Measurements from ENCODE around the gene OSBPL10.

The OSBPL10 gene

GRCh38 chr3:31744913-31745312 lies 236.1 kb downstream of the OSBPL10 start:
- no peak for DNase-seq (ENCODE audit: low spot score)

- no peak for DNase-seq (ENCODE audit: low spot score)
Observed at GRCh38 chr3:31743331-31744089, 237.6 kb downstream of the OSBPL10 start.

GRCh38 chr3:31740397-31740796 lies 240.7 kb downstream of the OSBPL10 start:
- DNase-seq (ENCODE audit: low spot score) = no peak

GRCh38 chr3:31738412-31738811 lies 242.7 kb downstream of the OSBPL10 start:
- peak; percentile 9 for DNase-seq (ENCODE audit: low spot score)

GRCh38 chr3:31735667-31736066 lies 245.4 kb downstream of the OSBPL10 start:
- no peak for DNase-seq (ENCODE audit: low spot score)

- DNase-seq (ENCODE audit: low spot score) = no peak
Observed at GRCh38 chr3:31733234-31733667, 247.8 kb downstream of the OSBPL10 start.

GRCh38 chr3:31732548-31732947 lies 248.5 kb downstream of the OSBPL10 start:
- DNase-seq (ENCODE audit: low spot score) = no peak

- DNase-seq (ENCODE audit: low spot score) = no peak
Observed at GRCh38 chr3:31729573-31729972, 251.5 kb downstream of the OSBPL10 start.

GRCh38 chr3:31729082-31729481 lies 252.0 kb downstream of the OSBPL10 start:
- no peak for DNase-seq (ENCODE audit: low spot score)

- DNase-seq (ENCODE audit: low spot score) = no peak
Observed at GRCh38 chr3:31728403-31728802, 252.7 kb downstream of the OSBPL10 start.

GRCh38 chr3:31725976-31726375 lies 255.1 kb downstream of the OSBPL10 start:
- DNase-seq (ENCODE audit: low spot score) = no peak

- no peak for DNase-seq (ENCODE audit: low spot score)
Observed at GRCh38 chr3:31725568-31725967, 255.5 kb downstream of the OSBPL10 start.

- no peak for DNase-seq (ENCODE audit: low spot score)
Observed at GRCh38 chr3:31724651-31725050, 256.4 kb downstream of the OSBPL10 start.

- no peak for DNase-seq (ENCODE audit: low spot score)
Observed at GRCh38 chr3:31724116-31724515, 256.9 kb downstream of the OSBPL10 start.

- DNase-seq (ENCODE audit: low spot score) = no peak
Observed at GRCh38 chr3:31723701-31724100, 257.4 kb downstream of the OSBPL10 start.

- no peak for DNase-seq (ENCODE audit: low spot score)
Observed at GRCh38 chr3:31721676-31722075, 259.4 kb downstream of the OSBPL10 start.

- no peak for DNase-seq (ENCODE audit: low spot score)
Observed at GRCh38 chr3:31714495-31715280, 266.4 kb downstream of the OSBPL10 start.

GRCh38 chr3:31713816-31714215 lies 267.2 kb downstream of the OSBPL10 start:
- no peak for DNase-seq (ENCODE audit: low spot score)

- DNase-seq (ENCODE audit: low spot score) = no peak
Observed at GRCh38 chr3:31710123-31710803, 270.8 kb downstream of the OSBPL10 start.

GRCh38 chr3:31709526-31709925 lies 271.5 kb downstream of the OSBPL10 start:
- DNase-seq (ENCODE audit: low spot score) = peak; percentile 16

- DNase-seq (ENCODE audit: low spot score) = no peak
Observed at GRCh38 chr3:31709005-31709404, 272.1 kb downstream of the OSBPL10 start.

- no peak for DNase-seq (ENCODE audit: low spot score)
Observed at GRCh38 chr3:31707286-31707685, 273.8 kb downstream of the OSBPL10 start.

GRCh38 chr3:31705736-31706135 lies 275.3 kb downstream of the OSBPL10 start:
- DNase-seq (ENCODE audit: low spot score) = no peak

Data from Ammon's horn (tissue), 1 donor.